ENCODE results near the gene RAD21L1.

The RAD21L1 gene

GRCh38 chr20:1198751-1199150 is 27.1 kb upstream of the RAD21L1 start:
- peaks cover 0 to 5% of the 10 kb centered on the region in 2 donors for H3K4me1 ChIP-seq (ENCODE audit: control insufficient read depth in 2 of 2, insufficient read depth in 2 of 2, low read length in 2 of 2)
- H3K36me3 ChIP-seq (ENCODE audit: control insufficient read depth in 2 of 2, insufficient read depth in 2 of 2, low read length in 2 of 2) = no peaks in the 10 kb centered on the region
- no peaks in the 10 kb centered on the region for H3K9me3 ChIP-seq (ENCODE audit: control insufficient read depth in 2 of 2, low read length in 2 of 2)
- no peak overlapping the region for H3K27ac ChIP-seq (ENCODE audit: low read depth in 2 of 2, low read length in 2 of 2)
- H3K9ac ChIP-seq (ENCODE audit: low read depth in 1 of 2, low read length in 2 of 2) = no peak overlapping the region
- no peaks in the 10 kb centered on the region for H3K27me3 ChIP-seq (ENCODE audit: control insufficient read depth in 2 of 2, insufficient read depth in 2 of 2, low read length in 2 of 2)
- H3K4me3 ChIP-seq (ENCODE audit: low read length in 2 of 2) = no peak overlapping the region

- no peak overlapping the region for H3K4me3 ChIP-seq (ENCODE audit: low read length in 2 of 2)
- no peaks in the 10 kb centered on the region for H3K9me3 ChIP-seq (ENCODE audit: control insufficient read depth in 2 of 2, low read length in 2 of 2)
- no peaks in the 10 kb centered on the region for H3K36me3 ChIP-seq (ENCODE audit: control insufficient read depth in 2 of 2, insufficient read depth in 2 of 2, low read length in 2 of 2)
- H3K27me3 ChIP-seq (ENCODE audit: control insufficient read depth in 2 of 2, insufficient read depth in 2 of 2, low read length in 2 of 2) = no peaks in the 10 kb centered on the region
- no peak overlapping the region for H3K9ac ChIP-seq (ENCODE audit: low read depth in 1 of 2, low read length in 2 of 2)
- H3K27ac ChIP-seq (ENCODE audit: low read depth in 2 of 2, low read length in 2 of 2) = no peak overlapping the region
- H3K4me1 ChIP-seq (ENCODE audit: control insufficient read depth in 2 of 2, insufficient read depth in 2 of 2, low read length in 2 of 2) = peaks cover under 1 to 6% of the 10 kb centered on the region in 2 donors
These were observed 26.5 kb upstream of the RAD21L1 start for GRCh38 chr20:1199212-1199873.

- H3K36me3 ChIP-seq (ENCODE audit: control insufficient read depth in 2 of 2, insufficient read depth in 2 of 2, low read length in 2 of 2) = no peaks in the 10 kb centered on the region
- peaks cover 3 to 6% of the 10 kb centered on the region in 2 donors for H3K4me1 ChIP-seq (ENCODE audit: control insufficient read depth in 2 of 2, insufficient read depth in 2 of 2, low read length in 2 of 2)
- no peak overlapping the region for H3K4me3 ChIP-seq (ENCODE audit: low read length in 2 of 2)
- H3K9me3 ChIP-seq (ENCODE audit: control insufficient read depth in 2 of 2, low read length in 2 of 2) = no peaks in the 10 kb centered on the region
- no peaks in the 10 kb centered on the region for H3K27me3 ChIP-seq (ENCODE audit: control insufficient read depth in 2 of 2, insufficient read depth in 2 of 2, low read length in 2 of 2)
- H3K9ac ChIP-seq (ENCODE audit: low read depth in 1 of 2, low read length in 2 of 2) = no peak overlapping the region
- H3K27ac ChIP-seq (ENCODE audit: low read depth in 2 of 2, low read length in 2 of 2) = no peak overlapping the region
These were observed 25.9 kb upstream of the RAD21L1 start for GRCh38 chr20:1199964-1200363.

- Histone ChIP-seq H3K4me3 (ENCODE audit: low read length in 2 of 2) (no peak within 1 kb of the TSS), H3K4me1 (ENCODE audit: control insufficient read depth in 2 of 2, insufficient read depth in 2 of 2, low read length in 2 of 2) (peaks cover 3 to 6% of the 10 kb centered on the region in 2 donors), H3K9me3 (ENCODE audit: control insufficient read depth in 2 of 2, low read length in 2 of 2) (no peaks in the 10 kb centered on the region), H3K27ac (ENCODE audit: low read depth in 2 of 2, low read length in 2 of 2) (no peak within 1 kb of the TSS), H3K9ac (ENCODE audit: low read depth in 1 of 2, low read length in 2 of 2) (no peak within 1 kb of the TSS), H3K27me3 (ENCODE audit: control insufficient read depth in 2 of 2, insufficient read depth in 2 of 2, low read length in 2 of 2) (no peaks in the 10 kb centered on the region), H3K36me3 (ENCODE audit: control insufficient read depth in 2 of 2, insufficient read depth in 2 of 2, low read length in 2 of 2) (no peaks in the 10 kb centered on the region)
These were observed 22.9 kb upstream of the RAD21L1 start, which contains the start of gene C20orf202 for GRCh38 chr20:1202762-1203504. Gene C20orf202, plus strand, starts transcription at chr20:1203454. Its CDS starts 132 bp downstream, at chr20:1203586.

GRCh38 chr20:1203630-1204029 is 22.2 kb upstream of the RAD21L1 start:
- H3K4me1 ChIP-seq (ENCODE audit: control insufficient read depth in 2 of 2, insufficient read depth in 2 of 2, low read length in 2 of 2) = peaks cover 3 to 6% of the 10 kb centered on the region in 2 donors
- no peaks in the 10 kb centered on the region for H3K9me3 ChIP-seq (ENCODE audit: control insufficient read depth in 2 of 2, low read length in 2 of 2)
- H3K27ac ChIP-seq (ENCODE audit: low read depth in 2 of 2, low read length in 2 of 2) = no peak overlapping the region
- no peaks in the 10 kb centered on the region for H3K27me3 ChIP-seq (ENCODE audit: control insufficient read depth in 2 of 2, insufficient read depth in 2 of 2, low read length in 2 of 2)
- no peak overlapping the region for H3K9ac ChIP-seq (ENCODE audit: low read depth in 1 of 2, low read length in 2 of 2)
- H3K36me3 ChIP-seq (ENCODE audit: control insufficient read depth in 2 of 2, insufficient read depth in 2 of 2, low read length in 2 of 2) = no peaks in the 10 kb centered on the region
- no peak overlapping the region for H3K4me3 ChIP-seq (ENCODE audit: low read length in 2 of 2)

- no peak overlapping the region for H3K9ac ChIP-seq (ENCODE audit: low read depth in 1 of 2, low read length in 2 of 2)
- peaks cover 3 to 6% of the 10 kb centered on the region in 2 donors for H3K4me1 ChIP-seq (ENCODE audit: control insufficient read depth in 2 of 2, insufficient read depth in 2 of 2, low read length in 2 of 2)
- H3K27ac ChIP-seq (ENCODE audit: low read depth in 2 of 2, low read length in 2 of 2) = no peak overlapping the region
- no peak overlapping the region for H3K4me3 ChIP-seq (ENCODE audit: low read length in 2 of 2)
- H3K27me3 ChIP-seq (ENCODE audit: control insufficient read depth in 2 of 2, insufficient read depth in 2 of 2, low read length in 2 of 2) = no peaks in the 10 kb centered on the region
- H3K36me3 ChIP-seq (ENCODE audit: control insufficient read depth in 2 of 2, insufficient read depth in 2 of 2, low read length in 2 of 2) = no peaks in the 10 kb centered on the region
- no peaks in the 10 kb centered on the region for H3K9me3 ChIP-seq (ENCODE audit: control insufficient read depth in 2 of 2, low read length in 2 of 2)
These were observed 21.7 kb upstream of the RAD21L1 start for GRCh38 chr20:1204113-1204512.

GRCh38 chr20:1204576-1204975 is 21.3 kb upstream of the RAD21L1 start:
- H3K27ac ChIP-seq (ENCODE audit: low read depth in 2 of 2, low read length in 2 of 2) = no peak overlapping the region
- no peak overlapping the region for H3K4me3 ChIP-seq (ENCODE audit: low read length in 2 of 2)
- peaks cover 3 to 6% of the 10 kb centered on the region in 2 donors for H3K4me1 ChIP-seq (ENCODE audit: control insufficient read depth in 2 of 2, insufficient read depth in 2 of 2, low read length in 2 of 2)
- no peaks in the 10 kb centered on the region for H3K27me3 ChIP-seq (ENCODE audit: control insufficient read depth in 2 of 2, insufficient read depth in 2 of 2, low read length in 2 of 2)
- no peaks in the 10 kb centered on the region for H3K36me3 ChIP-seq (ENCODE audit: control insufficient read depth in 2 of 2, insufficient read depth in 2 of 2, low read length in 2 of 2)
- no peak overlapping the region for H3K9ac ChIP-seq (ENCODE audit: low read depth in 1 of 2, low read length in 2 of 2)
- no peaks in the 10 kb centered on the region for H3K9me3 ChIP-seq (ENCODE audit: control insufficient read depth in 2 of 2, low read length in 2 of 2)

- Histone ChIP-seq H3K9ac (ENCODE audit: low read depth in 1 of 2, low read length in 2 of 2) (no peak overlapping the region), H3K27ac (ENCODE audit: low read depth in 2 of 2, low read length in 2 of 2) (no peak overlapping the region), H3K9me3 (ENCODE audit: control insufficient read depth in 2 of 2, low read length in 2 of 2) (no peaks in the 10 kb centered on the region), H3K4me1 (ENCODE audit: control insufficient read depth in 2 of 2, insufficient read depth in 2 of 2, low read length in 2 of 2) (peaks cover 3 to 6% of the 10 kb centered on the region in 2 donors), H3K4me3 (ENCODE audit: low read length in 2 of 2) (no peak overlapping the region), H3K36me3 (ENCODE audit: control insufficient read depth in 2 of 2, insufficient read depth in 2 of 2, low read length in 2 of 2) (no peaks in the 10 kb centered on the region), H3K27me3 (ENCODE audit: control insufficient read depth in 2 of 2, insufficient read depth in 2 of 2, low read length in 2 of 2) (no peaks in the 10 kb centered on the region)
These were observed 20.0 kb upstream of the RAD21L1 start for GRCh38 chr20:1205802-1206201.

- H3K9me3 ChIP-seq (ENCODE audit: control insufficient read depth in 2 of 2, low read length in 2 of 2) = no peaks in the 10 kb centered on the region
- no peaks in the 10 kb centered on the region for H3K36me3 ChIP-seq (ENCODE audit: control insufficient read depth in 2 of 2, insufficient read depth in 2 of 2, low read length in 2 of 2)
- no peak overlapping the region for H3K9ac ChIP-seq (ENCODE audit: low read depth in 1 of 2, low read length in 2 of 2)
- peaks cover 3 to 6% of the 10 kb centered on the region in 2 donors for H3K4me1 ChIP-seq (ENCODE audit: control insufficient read depth in 2 of 2, insufficient read depth in 2 of 2, low read length in 2 of 2)
- H3K4me3 ChIP-seq (ENCODE audit: low read length in 2 of 2) = no peak overlapping the region
- H3K27me3 ChIP-seq (ENCODE audit: control insufficient read depth in 2 of 2, insufficient read depth in 2 of 2, low read length in 2 of 2) = no peaks in the 10 kb centered on the region
- no peak overlapping the region for H3K27ac ChIP-seq (ENCODE audit: low read depth in 2 of 2, low read length in 2 of 2)
These were observed 19.3 kb upstream of the RAD21L1 start for GRCh38 chr20:1206366-1207148.

Data from mucosa of rectum (tissue), 2 donors.